Measurements from ENCODE around the gene EXOC2.
"Not testable (repeated sequence)": the region's sequence is repeated elsewhere in the genome, so short reads cannot be mapped to it uniquely, and the experiment has no call there.

The EXOC2 gene

GRCh38 chr6:635233-635632 is 57.7 kb downstream of the EXOC2 start:
- DNase-seq (ENCODE audit: low spot score), result no peak

- DNase-seq (ENCODE audit: low spot score), result no peak
Measured at GRCh38 chr6:633611-634010, 59.3 kb downstream of the EXOC2 start.

GRCh38 chr6:628766-629165 is 64.2 kb downstream of the EXOC2 start:
- DNase-seq (ENCODE audit: low spot score), result no peak

- no peak for DNase-seq (ENCODE audit: low spot score)
Measured at GRCh38 chr6:626236-626635, 66.7 kb downstream of the EXOC2 start.

DNA sequence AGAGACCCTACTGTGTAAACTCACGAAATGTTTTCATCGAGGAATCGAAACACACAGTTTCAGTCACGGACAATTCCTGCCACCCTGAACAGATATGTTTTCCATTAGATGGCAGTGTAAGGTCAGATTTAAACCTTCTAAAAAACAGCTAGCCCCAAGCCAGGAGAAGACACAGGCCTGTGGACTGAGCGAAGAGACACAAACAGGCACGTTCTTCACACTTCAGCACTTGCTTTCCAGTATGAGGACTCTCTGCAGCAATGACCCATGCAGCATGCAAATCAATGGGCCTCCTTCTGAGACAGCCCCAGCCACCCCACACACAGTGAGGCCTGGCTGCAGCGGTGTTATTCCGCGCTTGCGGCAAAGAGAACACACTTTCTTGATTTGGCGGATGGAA is 68.0 kb downstream of the EXOC2 start:
- no peak for DNase-seq (ENCODE audit: low spot score)

DNA sequence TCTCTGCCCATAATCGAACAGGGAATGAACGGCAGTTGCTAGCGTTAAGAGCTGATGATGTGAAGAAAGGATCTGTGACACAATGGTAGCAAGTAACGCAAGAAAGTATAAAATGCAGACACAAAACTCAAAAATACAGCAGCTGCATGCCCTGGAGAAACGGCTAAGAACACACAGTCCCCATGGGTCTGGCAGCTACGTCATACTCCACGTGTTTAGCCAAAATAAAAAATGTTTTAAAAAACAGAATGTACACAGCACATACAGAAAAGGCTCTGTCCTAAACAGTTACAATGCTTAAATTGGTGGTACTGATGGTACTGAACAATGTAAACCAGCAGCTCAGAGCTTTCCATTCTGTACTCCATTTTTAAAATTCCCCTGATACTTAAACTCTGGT is 70.5 kb downstream of the EXOC2 start:
- no peak for DNase-seq (ENCODE audit: low spot score)

GRCh38 chr6:621931-622330 is 71.0 kb downstream of the EXOC2 start:
- DNase-seq (ENCODE audit: low spot score), result no peak

GRCh38 chr6:620950-621349 is 72.0 kb downstream of the EXOC2 start:
- no peak for DNase-seq (ENCODE audit: low spot score)

DNA sequence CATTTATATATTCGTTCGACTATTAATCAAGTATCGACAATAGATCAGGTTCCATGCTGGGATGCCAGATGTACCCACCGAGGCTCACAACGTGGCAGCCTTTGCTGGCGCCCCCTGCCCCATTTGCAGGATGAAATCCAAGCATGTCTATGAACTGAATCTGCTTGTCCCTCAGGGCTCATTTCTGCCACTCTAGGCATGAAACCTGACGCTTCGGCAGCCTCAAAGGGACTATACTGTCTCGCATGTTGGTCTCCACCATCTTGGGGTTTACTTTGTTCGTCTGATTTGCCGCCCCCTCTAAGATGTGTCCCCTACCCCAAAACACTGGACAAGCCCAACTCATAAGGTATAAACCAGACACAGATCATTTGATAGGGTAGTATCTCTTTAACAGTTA is 72.8 kb downstream of the EXOC2 start:
- no peak for DNase-seq (ENCODE audit: low spot score)

DNA sequence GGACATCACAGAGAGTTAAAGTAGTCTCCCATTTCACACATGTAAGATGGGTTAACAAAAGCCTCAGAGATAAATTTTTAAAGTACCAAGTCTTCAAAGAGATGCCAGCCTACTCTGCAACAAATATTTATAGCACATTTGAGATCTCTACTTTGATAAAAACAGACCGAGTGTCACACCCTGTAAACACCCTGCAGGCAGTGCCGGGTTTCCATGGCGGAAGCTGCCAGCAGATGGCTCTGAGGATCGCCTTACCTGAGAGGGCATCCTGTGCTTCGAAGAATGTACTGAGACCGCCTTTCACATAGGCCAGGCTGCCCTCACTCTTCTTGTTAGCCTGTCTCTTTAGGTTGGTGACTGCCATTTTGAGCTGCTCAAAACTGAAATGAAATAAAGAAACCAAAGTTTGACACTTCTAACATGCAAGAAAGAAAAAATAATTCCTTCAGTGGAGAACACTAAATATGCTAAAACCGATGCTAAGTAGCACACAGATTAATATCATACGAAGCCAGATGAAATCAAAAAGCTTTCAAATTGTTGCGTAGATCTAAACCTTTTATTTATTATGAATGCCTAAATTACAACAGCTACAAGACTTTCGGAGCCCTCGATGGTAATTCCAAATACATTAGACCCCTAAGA is 75.4 kb downstream of the EXOC2 start:
- DNase-seq (ENCODE audit: low spot score), result no peak

DNA sequence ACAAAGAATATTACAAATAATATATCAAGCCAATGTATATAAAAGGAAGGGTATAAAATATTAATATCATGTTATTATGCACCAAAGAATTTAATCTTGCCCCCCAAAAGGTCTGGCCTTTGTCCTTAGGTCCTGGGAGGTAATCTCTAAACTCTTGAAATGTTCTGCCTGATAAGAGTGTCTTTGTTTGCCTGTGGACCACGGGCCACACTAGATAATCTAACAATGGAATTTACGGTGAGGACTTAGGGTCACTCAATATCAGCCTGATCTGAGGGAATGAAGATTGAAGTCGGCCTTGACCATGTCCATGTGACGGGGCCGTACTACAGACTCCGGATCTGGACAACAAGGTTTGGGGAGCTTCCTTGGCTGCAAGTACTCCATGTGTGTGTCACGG is 79.0 kb downstream of the EXOC2 start:
- DNase-seq (ENCODE audit: low spot score), result no peak

- DNase-seq (ENCODE audit: low spot score), result no peak
Measured at GRCh38 chr6:611928-612327, 81.0 kb downstream of the EXOC2 start.

DNA sequence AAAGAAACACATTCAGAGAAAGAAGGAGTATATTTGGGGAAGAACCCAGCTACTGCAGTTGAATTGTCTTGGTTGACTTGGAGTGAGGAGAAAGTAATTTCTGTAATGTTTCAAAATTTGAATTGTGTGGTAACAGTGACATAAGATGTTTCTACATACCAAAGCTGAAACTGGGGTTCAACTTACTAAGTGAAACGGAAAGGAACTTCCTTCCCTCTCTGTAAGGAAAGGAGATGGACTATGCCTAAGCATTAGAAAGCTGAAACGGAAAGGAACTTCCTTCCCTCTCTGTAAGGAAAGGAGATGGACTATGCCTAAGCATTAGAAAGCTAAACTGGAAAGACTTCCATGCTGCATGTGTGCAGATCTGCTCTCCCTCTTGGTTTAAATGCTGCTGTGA is 82.1 kb downstream of the EXOC2 start:
- no peak for DNase-seq (ENCODE audit: low spot score)

DNA sequence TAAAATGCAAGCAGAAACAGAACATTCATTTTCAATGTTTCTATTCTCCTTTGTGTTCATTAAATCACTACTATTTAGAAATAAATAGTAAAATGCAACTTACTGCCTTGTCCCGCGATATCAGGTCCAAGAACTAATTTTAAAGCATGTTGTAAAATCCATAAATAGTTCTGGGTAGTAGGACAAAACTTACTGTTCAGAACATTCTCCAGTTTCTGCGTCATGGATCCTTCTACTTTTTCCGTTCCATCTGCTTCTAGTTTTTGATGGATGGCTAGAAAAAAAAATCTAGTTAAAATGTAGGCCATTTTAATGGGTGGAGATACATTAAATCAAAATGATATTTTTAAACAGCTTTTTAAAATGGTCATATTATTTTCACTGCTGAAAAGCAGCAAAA is 83.0 kb downstream of the EXOC2 start:
- DNase-seq (ENCODE audit: low spot score), result no peak

- no peak for DNase-seq (ENCODE audit: low spot score)
Measured at GRCh38 chr6:606829-607379, 86.0 kb downstream of the EXOC2 start.

DNA sequence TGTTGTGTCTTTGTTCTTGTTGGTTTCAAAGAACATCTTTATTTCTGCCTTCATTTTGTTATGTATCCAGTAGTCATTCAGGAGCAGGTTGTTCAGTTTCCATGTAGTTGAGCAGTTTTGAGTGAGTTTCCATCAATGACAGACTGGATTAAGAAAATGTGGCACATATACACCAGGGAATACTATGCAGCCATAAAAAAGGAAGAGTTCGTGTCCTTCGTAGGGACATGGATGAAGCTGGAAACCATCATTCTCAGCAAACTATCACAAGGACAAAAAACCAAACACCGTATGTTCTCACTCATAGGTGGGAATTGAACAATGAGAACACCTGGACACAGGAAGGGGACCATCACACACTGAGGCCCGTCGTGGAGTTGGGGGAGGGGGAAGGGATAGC is 87.0 kb downstream of the EXOC2 start:
- DNase-seq (ENCODE audit: low spot score), result not testable (repeated sequence)

DNA sequence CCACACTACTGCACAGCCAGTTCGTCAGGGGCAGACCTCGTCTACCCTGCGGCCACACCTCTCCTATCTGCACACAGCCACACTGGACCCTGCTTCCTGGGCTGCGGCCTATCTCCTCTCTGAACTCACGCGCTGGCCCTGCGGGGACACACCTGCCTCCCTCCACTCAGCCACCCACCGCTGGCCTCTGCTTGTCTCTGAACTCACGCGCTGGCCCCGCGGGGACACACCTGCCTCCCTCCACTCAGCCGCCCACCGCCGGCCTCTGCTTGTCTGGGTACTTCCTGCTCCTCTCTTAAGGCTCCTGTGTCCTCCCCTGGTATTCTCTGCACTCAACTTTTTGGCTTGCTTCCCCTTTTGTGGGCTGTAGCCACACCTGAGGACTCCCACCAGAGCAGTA is 88.4 kb downstream of the EXOC2 start:
- DNase-seq (ENCODE audit: low spot score), result no peak

DNA sequence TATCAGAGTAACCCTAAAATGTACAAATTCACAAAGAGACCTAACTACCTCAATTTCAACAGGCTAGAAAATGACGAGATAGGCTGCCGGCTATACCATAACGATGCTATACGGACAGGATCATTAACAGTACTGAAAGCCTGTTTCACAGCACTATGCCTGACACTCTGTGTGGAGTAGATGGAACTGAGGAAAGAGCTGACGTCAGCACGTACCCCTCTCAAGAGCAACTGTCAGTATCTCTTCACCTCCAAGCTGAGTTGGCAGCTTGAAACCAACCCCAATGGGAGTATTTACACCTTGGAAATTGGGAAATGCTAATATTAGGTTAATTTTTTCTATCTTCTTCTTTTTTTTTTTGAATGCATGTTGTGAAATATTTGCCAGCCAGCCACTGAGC is 89.7 kb downstream of the EXOC2 start:
- no peak for DNase-seq (ENCODE audit: low spot score)

GRCh38 chr6:599576-600448 is 93.1 kb downstream of the EXOC2 start:
- no peak for DNase-seq (ENCODE audit: low spot score)

DNA sequence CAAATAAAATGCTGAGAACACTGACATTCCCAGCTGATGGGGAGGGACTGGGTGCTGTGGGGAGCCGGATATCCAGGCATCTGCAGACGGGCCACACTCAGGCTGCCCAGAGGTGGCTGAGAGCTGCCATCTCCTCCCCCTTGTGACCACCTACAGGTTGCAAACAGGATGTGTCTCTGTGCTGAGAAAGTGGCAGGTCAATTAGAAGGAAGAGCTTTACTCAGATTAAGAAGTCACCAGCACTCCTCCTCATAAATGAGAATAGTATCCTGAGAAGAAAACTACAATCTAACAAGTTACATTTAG is 99.1 kb downstream of the EXOC2 start:
- DNase-seq (ENCODE audit: low spot score), result no peak

DNA sequence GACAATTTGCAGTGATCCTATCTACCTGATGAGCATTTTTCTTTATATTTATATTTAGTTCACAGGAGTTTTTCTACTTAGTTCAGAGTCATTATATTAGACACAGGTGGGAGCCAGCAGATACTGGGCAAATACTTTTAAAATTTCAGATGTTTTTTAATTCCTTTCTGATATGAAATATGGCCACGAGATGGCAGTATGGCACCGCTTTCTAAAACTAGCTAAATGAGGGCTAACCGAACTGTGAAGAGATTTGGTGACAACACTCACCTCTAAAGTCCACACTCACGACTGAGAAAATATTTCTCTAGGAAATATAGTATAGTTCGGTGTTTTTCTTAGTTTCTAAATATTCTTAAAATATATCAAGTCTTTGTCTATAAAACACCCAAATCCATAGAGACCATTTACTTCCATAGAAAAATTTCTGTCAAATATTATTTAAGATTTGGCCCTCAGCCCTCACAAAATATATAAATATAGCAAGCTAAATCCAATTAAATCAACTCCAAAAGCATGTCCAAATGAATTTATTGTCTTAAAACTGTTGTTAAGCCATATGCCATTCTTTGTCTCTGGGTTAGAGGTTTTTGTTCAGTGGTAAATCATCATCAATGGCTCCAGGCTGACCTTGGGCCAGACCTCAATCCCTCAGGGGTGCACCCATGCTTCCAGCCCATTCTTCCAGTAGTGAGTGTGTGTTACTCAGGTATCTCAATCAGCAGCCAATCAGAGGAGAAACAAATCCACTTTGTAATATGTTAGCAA is 99.6 kb downstream of the EXOC2 start:
- peak; percentile 79 for DNase-seq (ENCODE audit: low spot score)

DNA sequence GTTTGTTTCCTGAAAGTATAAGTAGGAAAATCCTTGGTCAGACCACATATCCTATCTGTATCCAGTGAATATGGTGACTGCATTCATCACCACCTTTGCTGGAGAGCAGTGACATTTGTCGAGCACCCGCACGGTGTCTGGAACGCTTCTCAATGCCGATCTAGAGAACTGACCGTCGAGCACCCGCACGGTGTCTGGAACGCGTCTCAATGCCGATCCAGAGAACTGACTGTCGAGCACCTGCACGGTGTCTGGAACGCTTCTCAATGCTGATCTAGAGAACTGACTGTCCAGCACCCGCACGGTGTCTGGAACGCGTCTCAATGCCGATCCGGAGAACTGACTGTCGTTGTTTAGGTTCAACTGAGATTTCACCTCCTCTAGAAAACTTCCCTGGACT is 103.8 kb downstream of the EXOC2 start:
- no peak for DNase-seq (ENCODE audit: low spot score)

GRCh38 chr6:586553-586952 is 106.4 kb downstream of the EXOC2 start:
- no peak for DNase-seq (ENCODE audit: low spot score)

Data from CD4-positive, alpha-beta T cell treated with Interleukin-2 at 100 ng/mL for 4 hours (primary cell).